GM18498 (cell line): ENCODE measurements around the gene DRC1.
"Not testable (repeated sequence)": the region's sequence is repeated elsewhere in the genome, so short reads cannot be mapped to it uniquely, and the experiment has no call there.

Experiments
- ATAC-seq: cut with Tn5 transposase; IDR thresholded peaks from one replicate; pipeline ENCODE4 v1.9.1; 2021; ENCODE audit warnings: mild to moderate bottlenecking, moderate library complexity; ENCODE audit not compliant: unreplicated experiment

The DRC1 gene

DNA sequence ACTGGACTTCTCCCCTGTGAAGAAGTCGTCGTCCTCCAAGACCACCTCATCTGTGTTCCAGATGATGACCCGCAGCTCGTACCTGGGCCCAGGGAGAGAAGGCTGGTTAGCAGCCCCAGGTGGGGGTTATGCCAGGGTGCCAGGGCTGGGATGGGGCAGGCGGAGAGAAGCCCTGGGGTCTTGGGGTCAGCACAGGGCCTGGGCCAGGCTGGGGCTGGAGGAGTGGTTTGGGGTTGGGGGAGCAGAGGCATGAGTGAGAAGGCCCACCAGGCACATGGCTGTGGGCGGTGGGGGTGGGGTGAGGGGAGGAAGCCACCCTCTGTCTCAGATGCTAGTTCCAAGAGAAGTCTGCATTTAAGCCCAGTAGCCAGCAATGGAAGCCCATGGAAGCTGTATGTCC is 60.4 kb downstream of the DRC1 start:
- ATAC-seq: no peak

DNA sequence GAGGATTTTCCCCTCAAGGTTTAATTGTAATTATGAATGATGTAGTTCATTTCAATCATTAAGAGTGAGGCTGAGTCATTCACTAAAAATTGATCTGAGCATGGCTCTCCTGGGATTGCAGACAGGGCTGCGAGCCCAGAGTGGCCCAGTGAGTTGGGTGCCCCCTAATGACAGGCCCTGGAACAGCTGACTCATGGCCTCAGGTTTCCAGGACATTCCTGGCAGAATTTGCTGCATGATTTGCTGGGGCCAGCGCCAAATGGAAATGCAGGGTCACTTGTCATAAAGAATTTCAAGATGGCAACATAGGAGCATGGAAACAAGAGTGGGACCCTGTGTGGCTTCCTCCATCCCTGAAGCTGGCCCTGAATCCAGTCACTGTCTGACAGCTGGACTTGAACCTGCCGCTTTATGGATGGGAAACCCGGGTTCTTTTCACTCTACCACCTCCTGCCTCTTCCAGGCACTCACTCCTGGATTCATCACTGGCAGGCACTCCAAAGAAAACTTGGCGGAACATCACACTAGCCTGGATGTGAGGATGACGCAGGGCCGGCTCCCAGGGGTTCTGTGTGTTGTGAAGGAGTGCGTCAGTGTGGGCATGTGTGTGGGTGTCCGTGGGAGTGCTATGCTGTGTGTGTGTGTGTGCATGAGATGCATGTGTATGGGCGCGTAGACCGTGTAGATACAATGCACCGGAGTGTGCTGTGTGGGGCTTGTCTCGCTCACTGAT is 61.0 kb downstream of the DRC1 start:
- no peak for ATAC-seq

DNA sequence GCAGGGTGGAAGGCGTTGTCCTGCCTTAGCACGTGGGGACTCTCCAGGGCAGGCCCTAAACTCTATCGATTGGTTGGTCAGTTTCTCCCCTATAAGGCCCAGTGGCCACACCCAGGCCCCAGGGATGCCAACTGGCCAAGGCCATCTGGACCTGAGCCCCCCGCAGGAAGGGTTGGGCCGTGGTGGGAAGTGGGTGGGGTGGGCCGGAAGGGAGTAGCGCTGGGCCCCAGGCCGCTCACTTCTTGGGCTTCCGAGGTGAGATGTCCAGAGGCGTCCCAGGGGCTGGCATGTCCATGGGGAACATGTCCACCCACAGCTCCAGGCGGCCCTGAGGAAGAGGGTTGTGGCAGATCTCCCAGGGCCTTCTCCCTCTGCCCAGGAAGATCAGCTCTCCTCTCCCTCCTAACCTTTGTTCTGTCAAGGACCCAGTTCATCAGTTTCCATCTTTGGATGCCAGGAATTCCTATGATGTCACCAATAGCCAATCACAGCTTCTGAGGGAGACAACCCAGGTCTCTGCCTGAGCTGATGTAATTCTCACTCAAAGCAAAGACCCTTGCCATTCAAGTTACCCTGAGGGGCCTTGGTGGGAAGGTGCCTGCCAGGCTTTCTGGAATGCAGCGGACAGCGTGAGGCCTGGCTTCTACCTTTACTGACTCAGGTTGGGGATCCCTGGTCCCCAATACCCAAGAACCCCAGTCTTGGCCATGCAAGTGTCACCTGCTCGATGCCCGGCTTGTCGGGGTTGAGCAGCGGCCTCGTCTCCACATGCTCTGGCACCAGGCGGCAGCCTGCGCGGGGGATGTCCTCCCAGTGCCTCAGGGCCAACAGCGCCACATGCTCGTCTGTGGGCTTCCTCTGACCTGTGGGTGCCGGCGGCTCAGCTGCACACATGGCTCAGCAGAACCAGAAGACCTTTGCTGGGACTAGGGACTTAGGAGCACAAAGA is 61.8 kb downstream of the DRC1 start:
- no peak for ATAC-seq

DNA sequence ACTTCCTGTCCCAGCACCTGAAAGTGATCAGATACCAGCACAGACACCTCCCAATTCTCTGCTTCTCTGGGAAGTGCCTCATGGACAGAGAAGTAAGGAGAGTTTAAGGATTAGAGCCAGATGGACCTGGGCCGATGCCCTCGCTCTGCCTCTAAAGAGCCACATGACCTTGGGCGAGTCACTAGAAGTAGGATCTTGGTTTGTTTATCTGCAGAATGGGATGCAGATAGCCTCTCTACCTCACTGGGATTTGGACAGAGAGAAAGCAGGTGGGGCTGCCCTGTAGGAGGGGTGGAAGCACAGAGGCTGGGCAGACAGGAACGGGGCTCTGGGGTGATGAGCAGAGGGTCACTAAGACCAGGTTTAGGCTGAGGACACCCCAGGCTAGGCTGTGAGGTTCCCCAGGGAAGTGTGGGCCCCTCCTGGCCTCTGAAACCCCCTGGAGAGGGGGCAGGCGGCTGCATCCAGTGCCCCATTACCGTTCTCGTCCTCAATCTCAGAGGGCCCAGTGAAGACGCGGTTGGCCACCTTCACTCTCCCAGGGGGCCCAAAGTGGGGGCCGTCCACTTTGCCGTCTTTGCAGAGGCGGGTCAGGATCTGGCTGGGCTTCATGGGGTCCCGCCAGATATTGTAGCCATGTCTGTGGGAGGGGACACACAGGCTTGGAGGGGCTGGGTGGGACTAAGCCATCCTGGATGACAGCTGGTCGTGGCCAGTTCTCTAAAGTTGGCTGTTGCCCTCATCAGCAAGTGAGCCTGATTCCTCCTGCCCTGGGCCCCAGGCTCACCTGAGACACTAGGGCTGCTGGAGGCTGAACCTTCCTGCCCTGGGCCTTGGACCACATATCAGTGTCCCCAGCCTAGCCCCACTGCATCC is 62.9 kb downstream of the DRC1 start:
- ATAC-seq: no peak

DNA sequence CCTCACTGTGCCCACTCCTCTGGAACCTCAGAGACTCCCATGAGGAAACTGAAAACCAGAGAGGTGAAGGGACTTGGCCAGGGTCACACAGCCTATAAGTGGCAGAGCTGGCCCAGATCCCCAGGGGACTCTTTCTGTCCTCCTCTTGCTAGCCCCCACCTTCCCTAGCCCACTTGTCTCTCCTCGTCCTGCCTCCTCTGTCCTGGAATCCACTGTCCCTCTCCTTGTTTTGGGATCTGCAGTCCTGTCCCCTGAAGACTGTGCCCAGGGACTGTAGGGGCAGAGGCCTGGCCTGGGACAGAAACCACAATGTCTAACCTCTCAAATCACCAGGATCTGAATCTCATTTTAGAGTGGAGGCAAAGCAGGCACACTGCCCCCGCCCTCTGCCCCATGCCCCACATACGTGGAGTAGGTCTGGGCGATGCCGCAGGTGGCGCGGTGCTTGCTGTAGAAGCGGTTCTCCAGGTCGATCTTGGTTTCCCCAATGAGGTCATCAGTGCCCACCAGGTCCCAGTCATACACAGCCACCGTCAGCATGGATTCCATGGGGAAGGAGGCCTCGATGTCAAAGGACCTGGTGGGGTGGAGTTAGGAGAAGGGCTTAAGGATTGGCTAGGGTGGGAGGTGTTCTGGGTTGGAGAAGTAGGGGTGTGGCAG is 63.7 kb downstream of the DRC1 start:
- no peak for ATAC-seq

DNA sequence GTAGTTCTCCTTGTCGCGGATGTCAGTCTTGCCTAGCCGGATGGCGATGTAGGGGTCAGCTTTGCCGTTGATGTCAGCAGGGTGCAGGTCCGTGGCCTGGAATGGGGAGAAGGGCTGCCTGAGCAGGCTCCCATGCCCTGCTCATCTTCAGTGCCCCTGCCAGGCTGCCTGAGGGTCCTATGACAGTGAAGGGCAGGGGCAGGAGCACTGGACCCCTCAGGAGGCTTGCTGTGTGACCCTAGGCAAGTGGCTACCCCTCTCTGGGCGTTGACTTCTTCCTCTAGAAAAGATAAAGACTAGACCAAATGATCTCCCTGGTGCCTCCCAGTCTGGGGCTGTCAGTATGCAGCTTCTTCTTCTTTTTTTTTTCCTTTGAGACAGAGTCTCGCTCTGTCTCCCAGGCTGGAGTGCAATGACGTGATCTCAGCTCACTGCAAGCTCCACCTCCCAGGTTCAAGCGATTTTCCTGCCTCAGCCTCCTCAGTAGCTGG is 64.3 kb downstream of the DRC1 start:
- ATAC-seq: no peak

DNA sequence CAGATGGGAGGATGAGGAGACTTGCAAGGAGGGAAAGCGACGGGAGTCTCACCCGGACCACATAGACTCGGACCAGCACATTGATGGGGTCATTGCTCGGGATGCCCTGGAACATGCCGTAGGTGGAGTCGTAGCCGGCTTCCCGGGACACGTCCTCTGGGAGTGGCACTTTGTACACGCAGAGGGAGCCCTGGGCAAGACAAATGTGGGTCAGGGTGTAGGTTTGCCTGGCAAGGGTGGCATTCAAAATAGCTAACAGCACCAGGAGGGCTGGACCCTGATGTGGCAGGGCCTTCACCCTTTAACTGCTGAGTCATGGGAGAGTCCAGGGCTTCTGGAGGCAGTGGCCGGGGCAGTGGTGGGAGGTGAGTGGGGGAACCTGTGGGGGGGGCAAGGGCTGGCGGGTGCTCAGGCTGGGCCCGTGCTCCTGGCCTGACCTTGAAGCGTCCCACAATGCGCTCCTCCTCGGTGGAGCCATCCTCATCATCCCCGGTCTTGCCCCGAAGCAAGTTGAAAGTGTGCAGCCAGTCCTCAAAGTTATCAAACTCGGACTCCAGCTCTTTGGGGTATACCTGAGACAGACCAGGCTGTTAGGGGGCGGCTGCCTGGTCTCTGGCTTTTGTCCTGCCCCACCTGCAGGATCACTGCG is 65.1 kb downstream of the DRC1 start:
- no peak for ATAC-seq

DNA sequence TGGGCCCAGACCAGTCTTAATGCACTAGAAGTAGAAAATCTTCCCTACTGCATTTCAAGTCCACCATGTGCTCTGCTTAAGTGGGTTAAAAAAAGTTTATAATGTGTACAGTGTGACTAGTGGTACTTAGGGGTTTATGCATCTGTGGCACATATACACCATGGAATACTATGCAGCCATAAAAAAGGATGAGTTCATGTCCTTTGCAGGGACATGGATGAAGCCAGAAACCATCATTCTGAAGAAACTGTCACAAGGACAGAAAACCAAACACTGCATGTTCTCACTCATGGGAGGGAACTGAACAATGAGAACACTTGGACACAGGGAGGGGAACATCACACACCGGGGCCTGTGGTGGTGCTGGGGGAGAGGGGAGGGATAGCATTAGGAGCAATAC is 66.8 kb downstream of the DRC1 start:
- not testable (repeated sequence) for ATAC-seq

DNA sequence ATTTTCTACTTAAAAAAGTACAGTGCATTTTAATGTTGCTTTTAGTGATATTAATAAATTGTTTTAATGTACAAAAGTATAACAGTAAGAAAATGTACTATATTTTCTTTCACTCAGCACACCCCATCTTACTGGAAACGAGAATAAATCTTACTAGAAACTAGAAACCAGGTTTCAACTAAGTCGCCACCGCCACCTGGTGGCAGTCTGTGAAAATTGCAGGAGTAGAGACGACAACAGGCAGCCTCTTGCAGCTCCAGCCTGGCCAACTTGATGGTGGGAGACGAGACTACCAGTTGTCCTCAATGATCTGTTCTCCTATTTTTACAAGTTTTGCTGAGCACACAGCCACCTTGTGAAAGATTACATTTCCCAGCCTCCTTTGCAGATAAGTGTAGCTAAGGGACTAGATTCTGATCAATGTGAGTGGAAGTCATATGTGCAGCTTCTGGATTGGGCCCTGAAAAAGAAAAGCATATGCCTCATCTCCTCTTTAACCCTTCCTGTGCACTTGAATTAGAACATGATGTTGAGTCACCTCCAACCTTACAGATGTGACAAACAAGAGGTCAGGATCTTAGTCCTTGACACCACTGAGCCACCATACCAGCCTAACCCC is 67.5 kb downstream of the DRC1 start:
- ATAC-seq: no peak

DNA sequence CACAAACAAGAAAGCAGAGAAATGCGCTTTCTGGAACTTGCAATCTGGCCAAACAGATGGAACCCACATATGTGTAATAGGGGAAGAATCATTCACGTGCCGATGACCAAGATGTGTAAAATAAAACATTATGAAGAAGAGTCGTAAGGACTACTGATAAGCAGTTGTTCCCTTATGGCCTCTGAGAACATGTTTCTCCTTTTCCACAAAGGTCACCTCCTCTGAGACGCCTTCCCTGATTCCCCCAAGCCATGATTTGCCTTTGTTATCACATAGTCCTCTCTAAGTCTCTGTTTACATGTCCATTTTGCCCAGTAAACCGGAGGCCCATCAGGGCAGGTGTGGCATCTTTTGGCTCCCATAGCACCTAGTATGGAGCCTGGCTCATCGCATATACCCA is 68.2 kb downstream of the DRC1 start:
- ATAC-seq: no peak

DNA sequence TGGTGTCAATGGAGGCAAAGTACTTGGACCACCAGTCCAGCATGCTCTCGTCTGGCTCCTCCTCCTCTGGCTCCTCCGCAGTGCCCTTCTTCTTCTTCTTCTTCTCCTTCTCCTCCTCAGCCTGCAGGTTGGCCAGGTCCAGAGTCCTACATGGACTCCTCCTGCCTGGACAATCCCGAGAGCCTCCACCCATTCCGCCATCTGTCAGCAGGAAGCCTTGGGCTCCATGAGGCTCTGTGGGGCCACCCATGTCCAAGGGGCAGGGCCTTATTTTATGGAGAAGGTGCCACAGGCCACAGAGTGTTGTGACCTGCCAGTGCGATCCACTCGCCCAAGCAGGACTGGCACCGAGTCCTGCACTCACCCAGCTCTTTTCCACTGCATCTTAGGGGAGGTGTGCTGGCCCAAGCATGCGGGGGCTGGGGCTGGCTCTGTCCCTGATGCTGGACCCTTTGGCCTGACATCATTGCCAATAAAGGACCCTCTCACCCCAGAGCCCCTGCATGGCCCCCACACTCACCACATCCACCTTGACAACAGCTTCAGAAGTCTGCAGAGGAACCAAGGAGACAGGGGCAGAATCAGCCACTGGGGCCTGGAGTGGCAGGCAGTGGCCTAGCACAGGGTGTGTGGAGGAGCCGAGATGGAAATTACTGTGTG is 69.0 kb downstream of the DRC1 start:
- ATAC-seq: no peak

DNA sequence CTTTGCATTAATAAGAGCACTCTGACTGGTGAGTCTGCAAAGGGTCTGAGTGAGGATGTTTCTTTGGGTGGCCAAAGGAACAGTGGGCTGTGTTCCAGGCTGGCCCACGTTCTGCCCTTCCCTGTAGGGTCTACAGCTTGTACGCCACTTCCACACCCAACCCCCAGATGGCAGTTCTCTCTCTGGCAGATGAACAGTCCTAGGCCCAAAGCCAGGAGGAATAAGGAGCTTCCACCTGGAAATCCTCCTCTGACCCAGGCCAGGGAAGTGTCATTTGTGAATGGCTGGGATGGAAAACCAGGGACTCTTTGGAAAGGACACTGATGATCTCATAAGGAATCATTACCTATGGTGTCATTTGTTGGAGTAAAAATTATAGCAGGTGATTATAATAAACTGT is 69.6 kb downstream of the DRC1 start:
- no peak for ATAC-seq

DNA sequence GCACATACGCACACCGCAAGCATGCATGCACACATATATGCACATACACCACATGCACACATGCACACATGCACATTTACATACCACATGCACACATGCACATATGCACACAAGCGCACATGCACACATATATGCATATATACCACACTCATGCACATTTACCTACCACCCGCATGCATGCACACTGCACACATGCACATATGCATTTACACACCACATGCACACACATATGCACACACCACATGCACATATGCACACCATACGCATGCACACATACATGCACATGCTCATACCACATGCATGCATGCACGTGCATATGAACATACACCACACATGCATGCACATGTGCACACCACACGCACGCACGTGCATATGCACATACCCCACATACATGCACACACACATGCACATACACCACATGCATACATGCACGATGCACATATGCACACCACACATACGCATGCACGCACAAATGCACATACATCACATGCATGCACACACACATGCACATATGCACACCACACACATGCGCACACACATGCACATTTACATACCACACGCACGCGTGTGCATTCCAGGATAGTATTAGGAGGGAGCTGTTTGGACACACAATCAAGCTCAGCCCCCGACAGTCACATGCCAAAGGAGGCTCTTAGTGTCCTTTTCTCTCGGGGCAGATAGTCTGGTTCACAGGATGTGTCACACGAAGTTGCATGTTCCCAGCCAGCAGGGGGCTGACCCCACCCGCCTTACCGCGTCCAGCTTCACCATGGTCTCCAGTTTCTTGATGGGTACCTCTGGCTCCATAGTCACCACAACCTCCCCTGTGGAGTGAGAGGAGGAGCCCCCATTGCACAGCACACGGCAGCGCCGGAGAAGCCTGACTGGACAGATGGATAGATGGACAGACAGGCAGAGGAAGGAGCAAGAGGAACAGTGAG is 70.3 kb downstream of the DRC1 start:
- ATAC-seq: no peak

DNA sequence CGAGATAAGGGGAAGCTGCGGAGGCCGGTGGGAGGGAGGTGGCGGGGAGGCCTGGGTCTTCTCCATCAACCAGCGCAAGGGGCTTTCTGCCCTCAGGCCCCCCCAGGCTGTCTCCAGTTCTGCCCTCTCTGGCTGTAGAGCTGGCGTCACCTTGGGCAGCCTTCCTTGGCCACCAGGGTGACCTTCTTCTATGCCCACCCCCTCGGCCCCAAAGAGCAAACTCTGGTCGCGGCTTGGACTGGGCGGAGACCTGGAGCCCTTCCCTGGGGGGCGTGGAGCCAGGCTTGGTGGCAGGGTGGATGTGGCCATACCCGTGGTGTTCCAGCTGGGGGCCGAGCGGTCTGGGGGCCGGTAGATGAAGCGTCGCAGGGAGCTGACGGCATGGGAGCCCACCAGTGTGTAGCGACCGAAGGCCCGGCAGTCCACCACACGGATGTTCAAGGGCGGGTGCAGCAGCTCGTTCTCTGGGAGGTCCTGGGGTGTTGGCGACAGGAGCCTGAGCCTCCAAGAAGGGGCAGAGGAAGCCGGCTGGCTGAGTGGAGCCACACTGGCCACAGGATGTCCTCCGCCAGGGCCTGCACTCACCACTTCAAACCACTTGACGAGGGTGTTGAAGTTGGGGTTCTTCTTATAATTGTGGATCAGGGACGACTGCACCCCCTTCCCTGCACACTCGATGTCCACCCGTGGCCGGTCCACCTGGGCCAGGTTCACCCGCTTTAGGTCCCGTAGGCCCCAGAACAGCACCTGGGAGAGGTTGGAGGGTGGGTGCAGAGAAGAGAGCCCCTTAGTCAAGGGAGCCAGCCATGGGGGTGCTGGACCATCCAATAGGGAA is 71.3 kb downstream of the DRC1 start:
- ATAC-seq: no peak

DNA sequence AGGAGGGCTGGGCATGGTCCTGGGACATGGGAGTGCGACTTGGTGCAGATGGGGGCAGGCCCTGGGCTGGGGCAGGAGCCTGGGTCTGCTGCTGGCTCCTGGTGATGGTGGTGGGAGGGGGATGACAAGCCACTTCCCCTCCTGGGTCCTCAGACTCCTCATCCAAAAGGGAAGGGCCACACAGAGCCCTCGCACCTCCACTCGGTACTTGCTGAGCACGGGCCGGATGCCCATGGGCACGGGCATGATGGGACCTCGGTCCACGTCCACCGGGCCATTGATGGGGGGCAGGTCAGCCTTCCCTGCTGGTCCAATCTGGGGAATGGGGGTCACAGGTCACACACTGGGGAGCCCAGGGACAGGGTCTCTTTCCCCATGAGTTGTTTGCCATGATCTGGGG is 72.1 kb downstream of the DRC1 start:
- ATAC-seq: no peak

DNA sequence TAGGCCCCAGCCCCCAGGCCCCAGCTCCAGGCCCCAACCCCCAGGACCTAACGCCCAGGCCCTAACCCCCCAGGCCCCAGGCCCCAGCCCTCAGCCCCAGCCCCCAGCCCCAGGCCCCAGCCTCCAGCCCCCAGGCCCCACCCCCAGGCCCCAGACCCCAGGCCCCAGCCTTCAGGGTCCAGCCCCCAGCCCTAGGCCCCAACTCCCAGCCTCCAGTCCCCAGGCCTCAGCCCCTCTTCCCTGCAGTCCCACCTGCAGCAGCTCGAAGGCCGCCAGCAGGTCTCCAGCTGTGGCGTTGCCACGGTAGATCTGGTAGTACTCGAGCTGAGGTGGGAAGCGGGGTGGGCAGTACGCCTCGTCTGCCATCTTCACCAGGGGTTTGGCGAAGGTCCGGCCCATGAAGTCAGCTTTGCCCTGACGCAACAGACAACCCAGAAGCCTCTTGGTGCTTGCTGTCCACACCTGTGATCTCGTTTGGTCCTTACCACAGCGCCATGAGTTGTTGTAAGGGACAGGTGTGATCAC is 72.6 kb downstream of the DRC1 start:
- no peak for ATAC-seq

DNA sequence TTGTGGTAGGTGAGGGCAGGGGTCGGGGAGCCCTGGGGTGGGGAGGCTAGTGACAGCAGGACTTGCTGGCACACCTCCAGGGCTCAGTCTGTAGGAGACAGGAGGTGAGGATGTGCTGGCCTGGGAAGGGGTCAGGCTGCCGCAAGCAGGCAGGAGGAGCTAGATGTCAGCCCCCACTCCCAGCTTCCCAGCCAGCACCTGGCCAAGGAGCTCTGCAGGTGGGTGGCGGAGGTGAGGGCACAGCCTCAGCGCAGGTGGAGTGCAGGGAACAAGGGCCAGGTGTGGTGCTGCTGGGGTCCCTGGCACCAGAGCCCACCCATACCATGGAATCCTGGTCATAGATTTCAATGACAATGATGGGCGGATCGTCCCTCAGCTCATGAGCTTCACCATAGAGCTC is 73.3 kb downstream of the DRC1 start:
- ATAC-seq: no peak
